ENCODE measurements around the gene LUC7L2.
"Not testable (repeated sequence)": the region's sequence is repeated elsewhere in the genome, so short reads cannot be mapped to it uniquely, and the experiment has no call there.

The LUC7L2 gene

DNA sequence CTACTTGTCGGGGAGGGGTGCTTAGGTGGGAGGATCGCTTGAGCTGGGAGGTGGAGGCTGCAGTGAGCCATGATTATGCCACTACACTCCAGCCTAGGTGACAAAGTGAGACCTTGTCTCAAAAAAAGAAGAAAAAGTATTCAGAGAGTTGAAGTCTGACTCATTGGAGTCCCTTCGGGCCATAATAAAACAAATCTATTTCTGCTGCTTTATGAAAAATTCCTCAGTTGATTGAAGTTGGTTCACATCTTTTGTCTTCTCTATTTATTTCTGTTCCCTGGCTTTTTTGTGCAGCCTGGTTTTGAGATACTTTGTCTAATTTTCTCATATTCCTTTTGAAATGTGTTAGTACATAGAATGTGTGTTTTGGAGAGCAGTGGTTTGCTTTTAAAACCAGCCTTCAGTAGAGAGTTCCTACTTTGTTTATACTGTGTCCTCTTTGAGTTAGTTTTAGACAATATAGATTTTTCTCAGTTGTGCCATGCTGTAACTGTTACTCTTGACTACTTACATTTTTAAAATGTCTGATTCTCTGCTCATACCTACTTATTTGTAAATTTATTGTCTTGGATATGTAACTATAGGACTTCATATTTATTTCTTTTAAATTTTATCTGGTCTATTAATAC is 36.7 kb downstream of the LUC7L2 start:
- DNase-seq (ENCODE audit: low spot score): no peak

GRCh38 chr7:139397192-139397591 is 37.5 kb downstream of the LUC7L2 start:
- no peak for DNase-seq (ENCODE audit: low spot score)

- DNase-seq (ENCODE audit: low spot score): no peak
These were observed 43.9 kb downstream of the LUC7L2 start for GRCh38 chr7:139403601-139404000.

- DNase-seq (ENCODE audit: low spot score): no peak
These were observed 47.9 kb downstream of the LUC7L2 start for GRCh38 chr7:139407555-139407954.

GRCh38 chr7:139414743-139415402 is 55.2 kb downstream of the LUC7L2 start:
- not testable (repeated sequence) for DNase-seq (ENCODE audit: low spot score)

- DNase-seq (ENCODE audit: low spot score): no peak
These were observed 56.7 kb downstream of the LUC7L2 start for GRCh38 chr7:139416405-139416804.

GRCh38 chr7:139417478-139417877 is 57.8 kb downstream of the LUC7L2 start:
- DNase-seq (ENCODE audit: low spot score): no peak

DNA sequence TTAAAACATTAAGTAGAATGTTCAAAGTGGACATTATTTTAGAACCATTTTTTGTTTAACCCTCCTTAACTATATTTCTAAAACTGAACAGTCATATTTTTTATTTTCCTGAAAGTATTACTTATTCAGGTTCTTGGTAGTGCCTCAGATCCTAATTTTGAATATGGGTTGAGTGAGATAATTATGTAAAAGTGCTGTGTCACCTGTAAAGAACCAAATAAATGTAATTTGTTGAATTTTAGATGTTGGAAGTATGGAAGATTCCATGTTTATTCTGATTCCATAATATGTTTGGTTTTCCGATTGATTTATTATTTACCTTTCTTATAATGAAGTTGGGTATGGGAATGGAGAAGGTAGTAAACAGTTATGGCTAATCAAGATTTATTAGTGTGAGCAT is 61.4 kb downstream of the LUC7L2 start:
- DNase-seq (ENCODE audit: low spot score): no peak

DNA sequence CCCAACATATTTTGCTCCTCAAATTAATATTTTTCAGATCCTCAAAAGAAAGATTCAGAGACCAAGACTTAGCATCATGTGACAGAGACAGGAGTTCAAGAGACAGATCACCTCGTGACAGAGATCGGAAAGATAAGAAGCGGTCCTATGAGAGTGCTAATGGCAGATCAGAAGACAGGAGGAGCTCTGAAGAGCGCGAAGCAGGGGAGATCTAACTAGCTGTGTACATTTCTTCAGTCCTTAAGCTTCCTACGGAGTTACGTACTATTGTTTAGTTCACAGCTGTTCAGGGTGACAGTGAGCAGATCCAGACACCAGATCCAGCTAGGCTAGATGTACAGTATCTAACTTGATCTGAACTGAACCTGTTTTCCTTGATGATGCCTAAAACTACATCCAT is 62.4 kb downstream of the LUC7L2 start:
- peak; percentile 26 for DNase-seq (ENCODE audit: low spot score)

DNA sequence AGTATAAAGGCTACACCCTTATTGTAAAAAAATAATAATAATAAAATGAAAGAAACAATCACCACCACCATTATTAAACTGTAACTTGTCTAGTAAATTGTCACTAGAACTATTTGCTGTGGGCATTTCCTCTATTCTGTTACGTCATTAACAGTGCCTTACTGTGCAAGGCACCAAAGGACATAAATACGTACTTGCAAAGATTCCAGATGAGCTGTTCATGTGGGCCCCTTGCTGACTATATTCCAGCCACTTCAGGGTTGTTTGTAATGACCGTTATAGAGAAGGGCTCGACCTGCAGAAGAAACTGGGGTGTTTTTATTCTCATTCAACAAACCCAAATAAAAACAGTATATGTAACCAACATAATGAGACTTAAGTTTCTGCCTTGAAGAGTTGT is 63.4 kb downstream of the LUC7L2 start:
- peak; percentile 57 for DNase-seq (ENCODE audit: low spot score)

DNA sequence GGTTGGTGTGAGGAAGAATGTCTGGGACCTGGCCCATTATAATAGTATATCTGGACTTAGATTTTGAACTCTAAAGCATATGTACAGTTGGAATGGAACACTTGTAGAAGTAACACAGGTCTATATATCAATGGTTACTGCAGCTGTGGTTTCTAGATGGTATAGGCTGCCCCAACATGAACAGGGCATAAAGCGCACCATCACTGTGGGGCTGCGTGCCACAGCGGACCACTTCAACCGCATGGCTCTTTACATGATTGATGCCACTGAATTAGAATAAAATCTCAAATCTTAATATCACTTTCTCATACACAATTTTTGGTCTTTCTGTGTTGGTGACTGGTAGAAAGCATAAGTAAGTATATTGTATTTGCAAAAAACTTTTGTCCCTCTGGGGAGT is 64.3 kb downstream of the LUC7L2 start:
- no peak for DNase-seq (ENCODE audit: low spot score)

- DNase-seq (ENCODE audit: low spot score): not testable (repeated sequence)
These were observed 66.0 kb downstream of the LUC7L2 start for GRCh38 chr7:139425701-139426100.

GRCh38 chr7:139426258-139427028 is 66.7 kb downstream of the LUC7L2 start:
- peak; percentile 46 for DNase-seq (ENCODE audit: low spot score)

- DNase-seq (ENCODE audit: low spot score): no peak
These were observed 67.3 kb downstream of the LUC7L2 start for GRCh38 chr7:139427029-139427420.

- DNase-seq (ENCODE audit: low spot score): no peak
These were observed 68.1 kb downstream of the LUC7L2 start for GRCh38 chr7:139427788-139428187.

- not testable (repeated sequence) for DNase-seq (ENCODE audit: low spot score)
These were observed 70.0 kb downstream of the LUC7L2 start for GRCh38 chr7:139429735-139430134.

DNA sequence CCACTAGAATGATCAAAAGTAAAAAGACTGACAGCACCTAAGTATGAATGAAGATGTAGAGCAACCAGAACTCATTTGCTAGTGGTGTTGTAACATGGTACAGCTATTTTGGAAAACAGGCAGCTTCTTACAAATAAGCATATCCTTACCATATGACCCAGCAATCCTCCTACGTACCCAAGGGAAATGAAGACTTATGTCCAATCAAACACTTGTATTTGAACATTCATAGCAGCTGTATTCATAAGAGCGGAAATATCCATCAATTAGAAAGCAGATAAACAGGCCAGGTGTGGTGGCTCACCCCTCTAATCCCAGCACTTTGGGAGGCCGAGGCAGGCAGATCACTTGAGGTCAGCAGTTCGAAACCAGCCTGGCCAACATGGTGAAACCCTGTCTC is 70.7 kb downstream of the LUC7L2 start:
- DNase-seq (ENCODE audit: low spot score): no peak

GRCh38 chr7:139431010-139431409 is 71.3 kb downstream of the LUC7L2 start:
- DNase-seq (ENCODE audit: low spot score): no peak

- DNase-seq (ENCODE audit: low spot score): peak; percentile 63
These were observed 71.8 kb downstream of the LUC7L2 start for GRCh38 chr7:139431459-139431858.

GRCh38 chr7:139436806-139437205 is 77.1 kb downstream of the LUC7L2 start:
- no peak for DNase-seq (ENCODE audit: low spot score)

DNA sequence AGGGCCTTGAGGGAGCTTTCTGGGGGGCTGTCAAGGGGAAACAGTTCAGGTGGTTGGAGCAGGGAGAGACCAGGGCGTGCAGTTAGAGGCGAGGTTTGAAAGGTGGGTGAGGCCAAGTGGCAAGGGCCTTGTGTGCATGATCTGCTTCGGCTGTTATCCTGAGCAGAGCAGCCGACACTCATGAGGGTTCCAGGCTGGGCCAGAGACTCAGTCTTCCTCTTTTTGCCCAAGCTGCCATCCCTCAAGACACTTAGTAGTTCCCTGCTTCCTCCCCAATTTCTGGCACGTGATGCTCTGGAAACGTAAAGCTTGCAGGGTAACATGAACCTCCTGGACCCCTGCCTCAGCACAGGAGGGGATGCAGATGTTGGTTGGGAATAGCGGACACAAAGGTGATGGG is 79.7 kb downstream of the LUC7L2 start:
- no peak for DNase-seq (ENCODE audit: low spot score)

GRCh38 chr7:139441961-139442360 is 82.3 kb downstream of the LUC7L2 start:
- no peak for DNase-seq (ENCODE audit: low spot score)

Data from Ammon's horn (tissue), 1 donor.